Measurements from ENCODE around the gene VAMP1. TPM values are rescaled to one million over a fixed set of nuclear protein-coding genes. Genes with fewer than 3 reads are reported as not detected.
"Not testable (repeated sequence)": the region's sequence is repeated elsewhere in the genome, so short reads cannot be mapped to it uniquely, and the experiment has no call there.

Gene VAMP1
- total and polyA plus RNA-seq, 4 donors, result 38.3 to 279 (median 232) TPM

GRCh38 chr12:6472491-6472890 is 2.0 kb upstream of the VAMP1 start:
- H3K9me3 ChIP-seq (ENCODE audit: control insufficient read depth, insufficient read depth, low read length), result no peaks in the 10 kb centered on the region
- WGBS (ENCODE audit: insufficient coverage), result 98% methylated on average over 7 of the region's 11 CpGs
- H3K4me1 ChIP-seq (ENCODE audit: control insufficient read depth, insufficient read depth, low read length), result peaks cover 12% of the 10 kb centered on the region
- no peak overlapping the region for H3K27ac ChIP-seq (ENCODE audit: low read depth, low read length)
- no peaks in the 10 kb centered on the region for H3K36me3 ChIP-seq (ENCODE audit: control insufficient read depth, insufficient read depth, low read length)
- no peak overlapping the region for H3K4me3 ChIP-seq (ENCODE audit: low read depth, low read length)
- DNase-seq (ENCODE audit: low read depth in 4 of 6, low spot score in 6 of 6), result no peak
- H3K27me3 ChIP-seq (ENCODE audit: control insufficient read depth, insufficient read depth, low read length), result no peaks in the 10 kb centered on the region

GRCh38 chr12:6471989-6472360 is 1.5 kb upstream of the VAMP1 start:
- no peaks in the 10 kb centered on the region for H3K27me3 ChIP-seq (ENCODE audit: control insufficient read depth, insufficient read depth, low read length)
- WGBS (ENCODE audit: insufficient coverage), result no CpG with 5 or more reads among the region's 1 CpG
- H3K4me3 ChIP-seq (ENCODE audit: low read depth, low read length), result no peak overlapping the region
- H3K4me1 ChIP-seq (ENCODE audit: control insufficient read depth, insufficient read depth, low read length), result peaks cover 12% of the 10 kb centered on the region
- no peak overlapping the region for H3K27ac ChIP-seq (ENCODE audit: low read depth, low read length)
- no peaks in the 10 kb centered on the region for H3K9me3 ChIP-seq (ENCODE audit: control insufficient read depth, insufficient read depth, low read length)
- DNase-seq (ENCODE audit: low read depth in 4 of 6, low spot score in 6 of 6), result no peak
- H3K36me3 ChIP-seq (ENCODE audit: control insufficient read depth, insufficient read depth, low read length), result no peaks in the 10 kb centered on the region

GRCh38 chr12:6469609-6470374 is 685 bp downstream of the VAMP1 start:
- no peaks in the 10 kb centered on the region for H3K27me3 ChIP-seq (ENCODE audit: control insufficient read depth, insufficient read depth, low read length)
- peaks cover 9% of the 10 kb centered on the region for H3K36me3 ChIP-seq (ENCODE audit: control insufficient read depth, insufficient read depth, low read length)
- peaks cover 12% of the 10 kb centered on the region for H3K4me1 ChIP-seq (ENCODE audit: control insufficient read depth, insufficient read depth, low read length)
- peak in 2 of 6 donors; percentile 21 to 32 for DNase-seq (ENCODE audit: low read depth in 4 of 6, low spot score in 6 of 6)
- H3K27ac ChIP-seq (ENCODE audit: low read depth, low read length), result peak overlapping the region; percentile 91
- no peaks in the 10 kb centered on the region for H3K9me3 ChIP-seq (ENCODE audit: control insufficient read depth, insufficient read depth, low read length)
- peak overlapping the region; percentile 93 for H3K4me3 ChIP-seq (ENCODE audit: low read depth, low read length)
- WGBS (ENCODE audit: insufficient coverage), result 0% methylated on average over 5 of the region's 16 CpGs

GRCh38 chr12:6469092-6469491 is 1.4 kb downstream of the VAMP1 start:
- no peaks in the 10 kb centered on the region for H3K27me3 ChIP-seq (ENCODE audit: control insufficient read depth, insufficient read depth, low read length)
- no peaks in the 10 kb centered on the region for H3K9me3 ChIP-seq (ENCODE audit: control insufficient read depth, insufficient read depth, low read length)
- no peak for DNase-seq (ENCODE audit: low read depth in 4 of 6, low spot score in 6 of 6)
- peaks cover 12% of the 10 kb centered on the region for H3K4me1 ChIP-seq (ENCODE audit: control insufficient read depth, insufficient read depth, low read length)
- peak overlapping the region; percentile 93 for H3K4me3 ChIP-seq (ENCODE audit: low read depth, low read length)
- H3K27ac ChIP-seq (ENCODE audit: low read depth, low read length), result no peak overlapping the region
- 73% methylated on average over 4 of the region's 6 CpGs for WGBS (ENCODE audit: insufficient coverage)
- peaks cover 16% of the 10 kb centered on the region for H3K36me3 ChIP-seq (ENCODE audit: control insufficient read depth, insufficient read depth, low read length)

GRCh38 chr12:6468283-6468575 is 2.2 kb downstream of the VAMP1 start:
- Histone ChIP-seq H3K4me3 (ENCODE audit: low read depth, low read length) (no peak overlapping the region), H3K36me3 (ENCODE audit: control insufficient read depth, insufficient read depth, low read length) (peaks cover 20% of the 10 kb centered on the region), H3K9me3 (ENCODE audit: control insufficient read depth, insufficient read depth, low read length) (no peaks in the 10 kb centered on the region), H3K27me3 (ENCODE audit: control insufficient read depth, insufficient read depth, low read length) (no peaks in the 10 kb centered on the region), H3K4me1 (ENCODE audit: control insufficient read depth, insufficient read depth, low read length) (peaks cover 12% of the 10 kb centered on the region), H3K27ac (ENCODE audit: low read depth, low read length) (no peak overlapping the region)
- DNase-seq (ENCODE audit: low read depth in 4 of 6, low spot score in 6 of 6), result no peak

- not testable (repeated sequence) for H3K27ac ChIP-seq (ENCODE audit: low read depth, low read length); DNase-seq (ENCODE audit: low read depth in 4 of 6, low spot score in 6 of 6); H3K4me3 ChIP-seq (ENCODE audit: low read depth, low read length); H3K27me3 ChIP-seq (ENCODE audit: control insufficient read depth, insufficient read depth, low read length); H3K9me3 ChIP-seq (ENCODE audit: control insufficient read depth, insufficient read depth, low read length)
- peaks cover 12% of the 10 kb centered on the region for H3K4me1 ChIP-seq (ENCODE audit: control insufficient read depth, insufficient read depth, low read length)
- H3K36me3 ChIP-seq (ENCODE audit: control insufficient read depth, insufficient read depth, low read length), result peaks cover 25% of the 10 kb centered on the region
- WGBS (ENCODE audit: insufficient coverage), result 98% methylated on average over 6 of the region's 9 CpGs
Observed at GRCh38 chr12:6467571-6468282, 2.8 kb downstream of the VAMP1 start.

GRCh38 chr12:6466751-6467150 is 3.7 kb downstream of the VAMP1 start:
- no CpG with 5 or more reads among the region's 4 CpGs for whole genome bisulfite sequencing (ENCODE audit: insufficient coverage)
- H3K27me3 ChIP-seq (ENCODE audit: control insufficient read depth, insufficient read depth, low read length); H3K4me3 ChIP-seq (ENCODE audit: low read depth, low read length); DNase-seq (ENCODE audit: low read depth in 4 of 6, low spot score in 6 of 6); H3K9me3 ChIP-seq (ENCODE audit: control insufficient read depth, insufficient read depth, low read length); H3K27ac ChIP-seq (ENCODE audit: low read depth, low read length): not testable (repeated sequence)
- Histone ChIP-seq H3K4me1 (ENCODE audit: control insufficient read depth, insufficient read depth, low read length) (peaks cover 12% of the 10 kb centered on the region), H3K36me3 (ENCODE audit: control insufficient read depth, insufficient read depth, low read length) (peaks cover 35% of the 10 kb centered on the region)

- peaks cover 40% of the 10 kb centered on the region for H3K36me3 ChIP-seq (ENCODE audit: control insufficient read depth, insufficient read depth, low read length)
- no peak overlapping the region for H3K4me3 ChIP-seq (ENCODE audit: low read depth, low read length)
- 91% methylated on average over 4 of the region's 5 CpGs for WGBS (ENCODE audit: insufficient coverage)
- H3K27me3 ChIP-seq (ENCODE audit: control insufficient read depth, insufficient read depth, low read length), result no peaks in the 10 kb centered on the region
- DNase-seq (ENCODE audit: low read depth in 4 of 6, low spot score in 6 of 6), result no peak
- no peak overlapping the region for H3K27ac ChIP-seq (ENCODE audit: low read depth, low read length)
- no peaks in the 10 kb centered on the region for H3K9me3 ChIP-seq (ENCODE audit: control insufficient read depth, insufficient read depth, low read length)
- H3K4me1 ChIP-seq (ENCODE audit: control insufficient read depth, insufficient read depth, low read length), result peaks cover 9% of the 10 kb centered on the region
Observed at GRCh38 chr12:6466184-6466573, 4.3 kb downstream of the VAMP1 start.

GRCh38 chr12:6465467-6466183 is 4.9 kb downstream of the VAMP1 start:
- H3K27me3 ChIP-seq (ENCODE audit: control insufficient read depth, insufficient read depth, low read length), result no peaks in the 10 kb centered on the region
- 86% methylated on average over 3 of the region's 6 CpGs for WGBS (ENCODE audit: insufficient coverage)
- H3K9me3 ChIP-seq (ENCODE audit: control insufficient read depth, insufficient read depth, low read length), result no peaks in the 10 kb centered on the region
- peaks cover 5% of the 10 kb centered on the region for H3K4me1 ChIP-seq (ENCODE audit: control insufficient read depth, insufficient read depth, low read length)
- H3K36me3 ChIP-seq (ENCODE audit: control insufficient read depth, insufficient read depth, low read length), result peaks cover 46% of the 10 kb centered on the region
- H3K4me3 ChIP-seq (ENCODE audit: low read depth, low read length), result no peak overlapping the region
- DNase-seq (ENCODE audit: low read depth in 4 of 6, low spot score in 6 of 6), result peak in 5 of 6 donors; percentile 48 to 88 (median 61)
- no peak overlapping the region for H3K27ac ChIP-seq (ENCODE audit: low read depth, low read length)
